GM12865 (cell line): ENCODE measurements around the gene IFITM1.
"Not testable (repeated sequence)": the region's sequence is repeated elsewhere in the genome, so short reads cannot be mapped to it uniquely, and the experiment has no call there.

Source experiments
- DNase-seq: peaks from one replicate; pipeline ENCODE4 v3.0.0; 2010; ENCODE audit warnings: low read depth
- H3K4me3 ChIP-seq: 2 replicates; pipeline ENCODE4 v1.5.1; 2011; ENCODE audit warnings: mild to moderate bottlenecking, low read depth, low read length, control low read depth
- TF ChIP-seq, protein P1 (sequence below): IDR thresholded peaks from 2 replicates; pipeline ENCODE4 v1.5.1; 2011; ENCODE audit warnings: low read length, control low read depth, low read depth, inconsistent platforms; ENCODE audit not compliant: insufficient read depth; ENCODE audit errors: missing control alignments

IFITM1 gene

DNA sequence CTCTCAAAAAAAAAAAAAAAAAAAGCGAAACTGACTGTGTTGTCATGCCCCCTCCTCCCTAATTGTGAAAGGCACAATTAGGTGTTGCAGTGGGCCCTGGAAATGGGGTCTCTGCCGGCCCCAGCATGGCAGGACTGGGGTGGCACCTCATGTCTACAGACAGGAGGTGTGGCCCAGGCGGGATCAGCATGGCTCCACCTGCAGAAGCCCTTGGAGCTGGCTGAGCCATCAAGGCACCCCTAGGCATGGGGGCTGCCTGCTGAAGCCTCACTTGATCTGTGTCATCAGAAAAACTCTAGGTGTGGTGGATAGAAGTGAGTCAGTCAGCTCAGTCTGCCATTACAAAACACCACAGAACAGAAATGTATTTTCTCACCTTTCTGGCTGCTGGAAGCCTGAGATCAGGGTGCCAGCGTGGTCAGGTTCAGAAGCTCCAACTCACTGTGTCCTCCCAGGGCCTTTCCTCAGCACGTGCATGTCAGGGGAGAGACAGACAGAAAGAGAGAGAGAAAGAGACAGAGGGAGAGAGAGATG is 45.4 kb downstream of the IFITM1 start:
- DNase-seq: peak; percentile 33
- no peak overlapping the region for H3K4me3 ChIP-seq
- TF ChIP-seq, protein P1, sequence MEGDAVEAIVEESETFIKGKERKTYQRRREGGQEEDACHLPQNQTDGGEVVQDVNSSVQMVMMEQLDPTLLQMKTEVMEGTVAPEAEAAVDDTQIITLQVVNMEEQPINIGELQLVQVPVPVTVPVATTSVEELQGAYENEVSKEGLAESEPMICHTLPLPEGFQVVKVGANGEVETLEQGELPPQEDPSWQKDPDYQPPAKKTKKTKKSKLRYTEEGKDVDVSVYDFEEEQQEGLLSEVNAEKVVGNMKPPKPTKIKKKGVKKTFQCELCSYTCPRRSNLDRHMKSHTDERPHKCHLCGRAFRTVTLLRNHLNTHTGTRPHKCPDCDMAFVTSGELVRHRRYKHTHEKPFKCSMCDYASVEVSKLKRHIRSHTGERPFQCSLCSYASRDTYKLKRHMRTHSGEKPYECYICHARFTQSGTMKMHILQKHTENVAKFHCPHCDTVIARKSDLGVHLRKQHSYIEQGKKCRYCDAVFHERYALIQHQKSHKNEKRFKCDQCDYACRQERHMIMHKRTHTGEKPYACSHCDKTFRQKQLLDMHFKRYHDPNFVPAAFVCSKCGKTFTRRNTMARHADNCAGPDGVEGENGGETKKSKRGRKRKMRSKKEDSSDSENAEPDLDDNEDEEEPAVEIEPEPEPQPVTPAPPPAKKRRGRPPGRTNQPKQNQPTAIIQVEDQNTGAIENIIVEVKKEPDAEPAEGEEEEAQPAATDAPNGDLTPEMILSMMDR: no peak

GRCh38 chr11:360326-361280 is 46.8 kb downstream of the IFITM1 start:
- H3K4me3 ChIP-seq: no peak overlapping the region
- TF ChIP-seq, protein P1: no peak
- no peak for DNase-seq

- TF ChIP-seq, protein P1: no peak
- no peak for DNase-seq
- H3K4me3 ChIP-seq: no peak overlapping the region
Observed at GRCh38 chr11:362642-363442, 49.0 kb downstream of the IFITM1 start.

DNA sequence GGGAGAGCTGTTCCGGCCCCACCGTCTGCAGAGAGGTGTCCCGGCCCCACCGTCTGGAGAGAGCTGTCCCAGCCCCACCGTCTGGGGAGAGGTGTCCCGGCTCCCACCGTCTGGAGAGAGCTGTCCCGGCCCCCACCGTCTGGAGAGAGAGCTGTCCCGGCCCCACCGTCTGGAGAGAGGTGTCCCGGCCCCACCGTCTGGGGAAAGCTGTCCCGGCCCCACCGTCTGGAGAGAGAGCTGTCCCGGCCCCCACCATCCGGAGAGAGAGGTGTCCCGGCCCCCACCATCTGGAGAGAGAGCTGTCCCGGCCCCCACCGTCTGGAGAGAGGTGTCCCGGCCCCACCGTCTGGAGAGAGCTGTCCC is 49.6 kb downstream of the IFITM1 start:
- DNase-seq, H3K4me3 ChIP-seq: not testable (repeated sequence)

DNA sequence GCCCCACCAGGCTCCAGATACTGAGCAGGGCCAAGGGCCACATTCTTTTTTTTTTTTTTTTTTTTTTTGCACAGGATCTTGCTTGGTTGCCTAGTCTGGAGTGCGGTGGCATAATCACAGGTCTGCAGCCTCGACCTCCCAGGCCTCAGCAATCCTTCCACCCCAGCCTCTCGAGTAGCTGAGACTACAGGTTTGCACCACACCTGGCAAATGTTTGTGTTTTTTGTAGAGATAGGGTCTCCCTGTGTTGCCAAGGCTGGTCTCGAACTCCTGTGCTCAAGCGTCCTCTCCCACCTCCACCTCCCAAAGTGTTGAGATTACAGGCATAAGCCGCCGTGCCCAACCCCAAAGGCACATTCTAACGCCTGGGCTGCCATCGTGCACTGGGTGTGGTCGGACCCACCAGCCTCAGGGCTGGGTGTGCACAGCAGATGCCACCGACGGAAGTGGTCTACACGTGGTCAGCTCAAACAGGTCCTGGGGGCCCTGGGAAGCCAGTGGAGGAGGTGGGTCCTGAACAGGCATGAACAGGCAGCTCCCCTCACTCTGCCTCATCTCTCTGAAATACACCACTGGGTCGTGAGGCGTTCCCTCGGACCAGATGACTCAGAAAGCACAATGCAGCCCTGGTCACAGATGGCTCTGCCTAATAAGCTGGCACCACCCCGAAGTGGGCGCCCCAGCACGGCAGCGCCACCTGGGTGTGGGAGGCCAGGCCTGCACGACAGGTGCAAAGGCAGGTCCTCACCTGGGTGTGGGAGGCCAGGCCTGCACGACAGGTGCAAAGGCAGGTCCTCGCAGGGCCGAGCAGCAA is 50.3 kb downstream of the IFITM1 start:
- no peak overlapping the region for H3K4me3 ChIP-seq
- TF ChIP-seq, protein P1: peak; percentile 64
- peak; percentile 72 for DNase-seq
